ENCODE results near the gene TCF4. TPM values are rescaled to one million over a fixed set of nuclear protein-coding genes. Genes with fewer than 3 reads are reported as not detected.

TCF4 gene
- polyA plus RNA-seq, 2 donors: 3.7 to 4.8 TPM

- Histone ChIP-seq H3K27ac (ENCODE audit: low read depth in 2 of 2, low read length in 1 of 2) (no peak overlapping the region), H3K4me3 (ENCODE audit: low read depth in 1 of 2, low read length in 2 of 2) (no peak overlapping the region)
- WGBS, 2 donors: 42 to 87% methylated on average over 2 of the region's 2 CpGs
These were observed 191.0 kb downstream of the TCF4 start for GRCh38 chr18:55396979-55397378.

DNA sequence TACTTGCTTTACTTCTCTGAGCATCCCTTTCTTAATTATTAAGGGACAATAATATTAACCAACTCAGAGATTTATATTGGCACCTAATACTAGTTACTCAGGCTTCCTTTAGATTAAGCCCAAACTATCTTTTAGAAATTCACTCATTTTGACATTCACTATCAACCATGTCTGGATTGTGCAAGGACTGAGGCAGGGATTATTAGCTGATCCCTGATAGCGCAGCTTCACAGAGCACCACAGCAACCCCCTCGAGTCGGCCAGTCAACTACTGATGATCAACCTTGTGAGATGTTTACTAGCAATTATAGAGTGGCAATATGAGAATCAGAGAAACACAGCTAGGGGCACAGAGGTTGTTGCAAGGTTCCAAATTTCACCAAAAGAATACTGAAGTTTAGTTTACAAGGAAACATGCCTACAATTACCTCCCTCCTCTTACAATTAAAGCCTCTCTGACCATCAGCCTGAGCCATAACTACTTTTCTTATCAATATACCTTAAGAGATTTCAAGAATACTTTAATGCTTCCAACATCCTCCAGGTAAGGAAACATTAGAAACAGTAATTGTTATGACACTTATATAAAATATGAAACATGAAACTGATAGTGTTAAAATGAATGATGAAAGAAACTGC lies 191.6 kb downstream of the TCF4 start:
- H3K27me3 ChIP-seq (ENCODE audit: control insufficient read depth in 1 of 2, insufficient read depth in 2 of 2, low read length in 2 of 2): no peaks in the 10 kb centered on the region
- no peak overlapping the region for H3K27ac ChIP-seq (ENCODE audit: low read depth in 2 of 2, low read length in 1 of 2)
- no peaks in the 10 kb centered on the region for H3K36me3 ChIP-seq (ENCODE audit: control insufficient read depth in 2 of 2, insufficient read depth in 2 of 2, low read length in 1 of 2)
- no peaks in the 10 kb centered on the region for H3K9me3 ChIP-seq (ENCODE audit: control insufficient read depth in 2 of 2, insufficient read depth in 1 of 2, low read depth in 1 of 2, low read length in 1 of 2)
- WGBS, 2 donors: 81 to 87% methylated on average over 3 of the region's 3 CpGs
- no peaks in the 10 kb centered on the region for H3K4me1 ChIP-seq (ENCODE audit: control insufficient read depth in 2 of 2, insufficient read depth in 2 of 2, low read length in 1 of 2)
- no peak overlapping the region for H3K4me3 ChIP-seq (ENCODE audit: low read depth in 1 of 2, low read length in 2 of 2)

More at GRCh38 chr18:55396979-55397378, 191.0 kb downstream of the TCF4 start:
- H3K4me1 ChIP-seq (ENCODE audit: control insufficient read depth in 2 of 2, insufficient read depth in 2 of 2, low read length in 1 of 2): peaks cover 0 to 3% of the 10 kb centered on the region in 2 donors
- H3K36me3 ChIP-seq (ENCODE audit: control insufficient read depth in 2 of 2, insufficient read depth in 2 of 2, low read length in 1 of 2): no peaks in the 10 kb centered on the region
- no peaks in the 10 kb centered on the region for H3K9me3 ChIP-seq (ENCODE audit: control insufficient read depth in 2 of 2, insufficient read depth in 1 of 2, low read depth in 1 of 2, low read length in 1 of 2)
- no peaks in the 10 kb centered on the region for H3K27me3 ChIP-seq (ENCODE audit: control insufficient read depth in 1 of 2, insufficient read depth in 2 of 2, low read length in 2 of 2)

DNA sequence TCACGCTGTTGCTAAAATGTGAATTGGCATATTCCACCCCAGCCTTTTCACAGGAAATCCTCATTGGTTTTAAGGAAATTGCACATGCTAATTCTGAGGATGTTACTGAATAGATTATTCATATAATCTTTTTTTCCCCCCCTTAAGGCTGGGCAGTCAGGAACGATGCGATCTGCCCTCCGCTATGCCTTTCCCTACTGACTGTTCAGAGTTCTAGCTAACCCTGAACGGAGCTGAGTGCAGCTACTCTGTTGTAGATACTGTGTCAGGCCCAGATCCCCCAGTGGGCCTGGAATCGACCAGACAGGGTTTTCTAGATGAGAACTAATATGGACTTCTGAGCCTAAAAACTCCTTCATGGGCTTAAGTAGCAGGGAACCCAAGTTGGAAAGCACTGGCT lies 192.2 kb downstream of the TCF4 start:
- Histone ChIP-seq H3K4me1 (ENCODE audit: control insufficient read depth in 2 of 2, insufficient read depth in 2 of 2, low read length in 1 of 2) (no peaks in the 10 kb centered on the region), H3K27me3 (ENCODE audit: control insufficient read depth in 1 of 2, insufficient read depth in 2 of 2, low read length in 2 of 2) (no peaks in the 10 kb centered on the region), H3K27ac (ENCODE audit: low read depth in 2 of 2, low read length in 1 of 2) (no peak overlapping the region), H3K9me3 (ENCODE audit: control insufficient read depth in 2 of 2, insufficient read depth in 1 of 2, low read depth in 1 of 2, low read length in 1 of 2) (no peaks in the 10 kb centered on the region), H3K36me3 (ENCODE audit: control insufficient read depth in 2 of 2, insufficient read depth in 2 of 2, low read length in 1 of 2) (no peaks in the 10 kb centered on the region), H3K4me3 (ENCODE audit: low read depth in 1 of 2, low read length in 2 of 2) (no peak overlapping the region)
- 77 to 83% methylated on average over 6 of the region's 6 CpGs for WGBS, 2 donors

DNA sequence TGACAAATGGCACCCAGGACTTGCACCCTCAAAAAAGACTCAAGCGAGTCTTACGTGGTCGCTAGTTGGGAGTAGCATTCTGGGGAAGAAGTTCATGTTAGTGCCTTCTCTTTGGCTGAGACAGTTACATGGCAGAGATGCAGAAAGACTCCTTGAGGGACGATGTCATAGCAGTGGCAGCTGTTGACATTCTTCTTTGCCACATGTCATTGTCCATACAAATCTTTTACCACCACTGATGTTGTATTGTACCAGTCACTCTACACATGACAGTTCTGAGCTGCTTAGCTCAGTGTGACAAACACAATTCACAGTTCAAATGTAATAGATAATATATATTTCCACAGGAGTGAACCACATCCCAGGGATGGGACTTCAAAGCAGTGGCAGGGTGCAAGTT lies 197.1 kb downstream of the TCF4 start:
- 95 to 97% methylated on average over 4 of the region's 4 CpGs for WGBS, 2 donors
- H3K9me3 ChIP-seq (ENCODE audit: control insufficient read depth in 2 of 2, insufficient read depth in 1 of 2, low read depth in 1 of 2, low read length in 1 of 2): no peaks in the 10 kb centered on the region
- no peaks in the 10 kb centered on the region for H3K27me3 ChIP-seq (ENCODE audit: control insufficient read depth in 1 of 2, insufficient read depth in 2 of 2, low read length in 2 of 2)
- peaks cover 0 to 2% of the 10 kb centered on the region in 2 donors for H3K4me1 ChIP-seq (ENCODE audit: control insufficient read depth in 2 of 2, insufficient read depth in 2 of 2, low read length in 1 of 2)
- no peaks in the 10 kb centered on the region for H3K36me3 ChIP-seq (ENCODE audit: control insufficient read depth in 2 of 2, insufficient read depth in 2 of 2, low read length in 1 of 2)
- no peak overlapping the region for H3K4me3 ChIP-seq (ENCODE audit: low read depth in 1 of 2, low read length in 2 of 2)
- H3K27ac ChIP-seq (ENCODE audit: low read depth in 2 of 2, low read length in 1 of 2): no peak overlapping the region

- Histone ChIP-seq H3K36me3 (ENCODE audit: control insufficient read depth in 2 of 2, insufficient read depth in 2 of 2, low read length in 1 of 2) (no peaks in the 10 kb centered on the region), H3K27ac (ENCODE audit: low read depth in 2 of 2, low read length in 1 of 2) (no peak overlapping the region)
These were observed 200.6 kb downstream of the TCF4 start for GRCh38 chr18:55387139-55387984.

DNA sequence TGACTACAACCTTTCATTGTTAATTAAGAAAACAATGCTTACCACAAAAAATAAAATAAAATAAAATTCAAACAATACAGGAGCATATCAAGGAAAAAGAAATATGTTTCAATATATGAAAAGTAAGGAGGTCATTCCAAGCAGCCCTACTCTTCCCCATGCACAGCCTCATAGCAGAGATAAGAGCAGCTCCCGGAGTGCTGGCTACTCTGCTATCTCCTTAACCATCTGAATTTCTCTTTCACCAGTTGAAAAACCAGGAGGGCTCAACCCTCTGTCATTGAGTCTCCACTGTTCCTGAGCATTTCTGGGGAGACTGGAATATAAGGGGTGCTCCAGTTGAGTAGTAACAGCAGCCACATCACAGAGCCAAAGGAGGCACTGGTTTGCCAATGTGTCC lies 201.4 kb downstream of the TCF4 start:
- WGBS, 2 donors: 73 to 86% methylated on average over 1 of the region's 1 CpG
- no peak overlapping the region for H3K4me3 ChIP-seq (ENCODE audit: low read depth in 1 of 2, low read length in 2 of 2)
- H3K27me3 ChIP-seq (ENCODE audit: control insufficient read depth in 1 of 2, insufficient read depth in 2 of 2, low read length in 2 of 2): no peaks in the 10 kb centered on the region
- no peaks in the 10 kb centered on the region for H3K9me3 ChIP-seq (ENCODE audit: control insufficient read depth in 2 of 2, insufficient read depth in 1 of 2, low read depth in 1 of 2, low read length in 1 of 2)
- no peak overlapping the region for H3K27ac ChIP-seq (ENCODE audit: low read depth in 2 of 2, low read length in 1 of 2)
- no peaks in the 10 kb centered on the region for H3K36me3 ChIP-seq (ENCODE audit: control insufficient read depth in 2 of 2, insufficient read depth in 2 of 2, low read length in 1 of 2)
- H3K4me1 ChIP-seq (ENCODE audit: control insufficient read depth in 2 of 2, insufficient read depth in 2 of 2, low read length in 1 of 2): peaks cover 0 to 2% of the 10 kb centered on the region in 2 donors

More at GRCh38 chr18:55387139-55387984, 200.6 kb downstream of the TCF4 start:
- WGBS, 2 donors: 52 to 54% methylated on average over 8 of the region's 8 CpGs
- Histone ChIP-seq H3K27me3 (ENCODE audit: control insufficient read depth in 1 of 2, insufficient read depth in 2 of 2, low read length in 2 of 2) (no peaks in the 10 kb centered on the region), H3K9me3 (ENCODE audit: control insufficient read depth in 2 of 2, insufficient read depth in 1 of 2, low read depth in 1 of 2, low read length in 1 of 2) (no peaks in the 10 kb centered on the region), H3K4me3 (ENCODE audit: low read depth in 1 of 2, low read length in 2 of 2) (no peak overlapping the region), H3K4me1 (ENCODE audit: control insufficient read depth in 2 of 2, insufficient read depth in 2 of 2, low read length in 1 of 2) (peaks cover 0 to 2% of the 10 kb centered on the region in 2 donors)

DNA sequence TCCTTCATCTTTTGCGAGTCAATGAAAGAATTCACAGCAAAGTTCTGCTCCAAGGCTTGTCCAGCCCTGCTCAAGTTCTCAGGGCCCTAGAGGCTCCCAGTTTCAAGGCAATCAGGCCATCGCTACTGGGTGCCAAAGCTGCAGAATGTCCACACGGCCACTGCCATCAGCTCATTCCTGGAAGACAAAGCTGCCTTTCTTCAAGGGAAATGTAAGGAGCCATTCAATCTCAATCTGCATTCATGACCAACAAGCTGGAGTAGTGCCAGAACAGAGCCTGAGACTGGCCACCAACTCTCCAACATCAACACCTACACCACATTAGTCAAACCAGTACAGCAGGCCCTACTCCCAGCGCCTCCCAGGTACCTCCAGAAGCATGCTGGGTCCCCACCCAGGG lies 202.2 kb downstream of the TCF4 start:
- 83 to 88% methylated on average over 4 of the region's 4 CpGs for WGBS, 2 donors
- Histone ChIP-seq H3K4me3 (ENCODE audit: low read depth in 1 of 2, low read length in 2 of 2) (no peak overlapping the region), H3K36me3 (ENCODE audit: control insufficient read depth in 2 of 2, insufficient read depth in 2 of 2, low read length in 1 of 2) (no peaks in the 10 kb centered on the region), H3K4me1 (ENCODE audit: control insufficient read depth in 2 of 2, insufficient read depth in 2 of 2, low read length in 1 of 2) (peaks cover 0 to 2% of the 10 kb centered on the region in 2 donors), H3K27me3 (ENCODE audit: control insufficient read depth in 1 of 2, insufficient read depth in 2 of 2, low read length in 2 of 2) (no peaks in the 10 kb centered on the region), H3K27ac (ENCODE audit: low read depth in 2 of 2, low read length in 1 of 2) (peak overlapping the region in 1 of 2 donors; percentile 46), H3K9me3 (ENCODE audit: control insufficient read depth in 2 of 2, insufficient read depth in 1 of 2, low read depth in 1 of 2, low read length in 1 of 2) (no peaks in the 10 kb centered on the region)

GRCh38 chr18:55384551-55385275 lies 203.3 kb downstream of the TCF4 start:
- H3K4me3 ChIP-seq (ENCODE audit: low read depth in 1 of 2, low read length in 2 of 2): no peak overlapping the region
- no peaks in the 10 kb centered on the region for H3K9me3 ChIP-seq (ENCODE audit: control insufficient read depth in 2 of 2, insufficient read depth in 1 of 2, low read depth in 1 of 2, low read length in 1 of 2)
- no peaks in the 10 kb centered on the region for H3K36me3 ChIP-seq (ENCODE audit: control insufficient read depth in 2 of 2, insufficient read depth in 2 of 2, low read length in 1 of 2)
- no peak overlapping the region for H3K27ac ChIP-seq (ENCODE audit: low read depth in 2 of 2, low read length in 1 of 2)
- WGBS, 2 donors: 71 to 74% methylated on average over 4 of the region's 4 CpGs
- H3K27me3 ChIP-seq (ENCODE audit: control insufficient read depth in 1 of 2, insufficient read depth in 2 of 2, low read length in 2 of 2): no peaks in the 10 kb centered on the region
- peaks cover 0 to 2% of the 10 kb centered on the region in 2 donors for H3K4me1 ChIP-seq (ENCODE audit: control insufficient read depth in 2 of 2, insufficient read depth in 2 of 2, low read length in 1 of 2)

DNA sequence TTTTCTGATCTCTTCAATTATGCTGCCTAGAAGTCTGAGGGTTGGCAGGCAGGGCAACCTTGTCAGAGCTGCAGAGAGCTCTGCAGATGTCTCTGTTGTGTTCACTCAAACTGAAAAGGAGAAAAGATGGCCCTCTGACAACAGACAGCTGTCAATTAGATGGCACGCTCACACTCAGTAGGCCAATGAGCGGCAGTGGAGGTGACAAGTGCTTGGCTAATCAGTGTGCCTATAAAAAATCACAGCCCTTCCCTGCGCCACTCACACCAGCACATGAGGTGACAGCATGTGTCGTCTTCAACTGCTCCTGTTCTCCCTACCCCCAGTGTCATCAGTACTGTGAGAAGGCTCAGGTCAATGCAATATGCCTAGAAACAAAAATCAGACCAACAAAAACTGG lies 203.9 kb downstream of the TCF4 start:
- WGBS, 2 donors: 94 to 95% methylated on average over 4 of the region's 4 CpGs
- H3K4me3 ChIP-seq (ENCODE audit: low read depth in 1 of 2, low read length in 2 of 2): no peak overlapping the region
- no peak overlapping the region for H3K27ac ChIP-seq (ENCODE audit: low read depth in 2 of 2, low read length in 1 of 2)
- no peaks in the 10 kb centered on the region for H3K9me3 ChIP-seq (ENCODE audit: control insufficient read depth in 2 of 2, insufficient read depth in 1 of 2, low read depth in 1 of 2, low read length in 1 of 2)
- H3K4me1 ChIP-seq (ENCODE audit: control insufficient read depth in 2 of 2, insufficient read depth in 2 of 2, low read length in 1 of 2): peaks cover 0 to 2% of the 10 kb centered on the region in 2 donors
- H3K36me3 ChIP-seq (ENCODE audit: control insufficient read depth in 2 of 2, insufficient read depth in 2 of 2, low read length in 1 of 2): no peaks in the 10 kb centered on the region
- no peaks in the 10 kb centered on the region for H3K27me3 ChIP-seq (ENCODE audit: control insufficient read depth in 1 of 2, insufficient read depth in 2 of 2, low read length in 2 of 2)

Measured in esophagus (tissue), 2 donors.